KMS-11 (cell line): ENCODE data around the gene RYR2.

Experiments
- H2AFZ ChIP-seq: fragments of 200-600 bp; sonication (generic); 2 replicates; pipeline ENCODE4 v1.6.1; 2016; ENCODE audit warnings: antibody characterized with exemption, mixed run types, low read depth
- H3K27ac ChIP-seq: fragments of 200-600 bp; sonication (generic); 2 replicates; pipeline ENCODE4 v1.6.1; 2016; ENCODE audit warnings: mild to moderate bottlenecking, mixed run types
- H3K27me3 ChIP-seq: fragments of 200-600 bp; sonication (generic); 2 replicates; pipeline ENCODE4 v1.6.1; 2017; ENCODE audit warnings: mild to moderate bottlenecking, low read depth, mixed run types, moderate library complexity; ENCODE audit not compliant: insufficient read depth
- H3K36me3 ChIP-seq: fragments of 200-600 bp; sonication (generic); 2 replicates; pipeline ENCODE4 v1.6.1; 2017; ENCODE audit warnings: mild to moderate bottlenecking, mixed run types; ENCODE audit not compliant: insufficient read depth
- H3K4me1 ChIP-seq: fragments of 200-600 bp; sonication (generic); 2 replicates; pipeline ENCODE4 v1.6.1; 2016; ENCODE audit warnings: mild to moderate bottlenecking, low read depth, mixed run types; ENCODE audit not compliant: poor library complexity, severe bottlenecking
- H3K4me2 ChIP-seq: fragments of 200-600 bp; sonication (generic); 2 replicates; pipeline ENCODE4 v1.7.0; 2016; ENCODE audit warnings: mild to moderate bottlenecking, mixed run types
- H3K4me3 ChIP-seq: fragments of 200-600 bp; sonication (generic); IDR thresholded peaks from 2 replicates; pipeline ENCODE4 v1.6.1; 2017; ENCODE audit warnings: low read depth, low read length, mixed read lengths; ENCODE audit not compliant: insufficient read depth
- H3K79me2 ChIP-seq: fragments of 200-600 bp; sonication (generic); 2 replicates; pipeline ENCODE4 v1.6.1; 2016; ENCODE audit warnings: low read depth, mixed run types; ENCODE audit not compliant: insufficient read depth
- H3K9ac ChIP-seq: fragments of 200-600 bp; sonication (generic); 2 replicates; pipeline ENCODE4 v1.6.1; 2016; ENCODE audit warnings: mild to moderate bottlenecking, mixed run types
- H4K20me1 ChIP-seq: fragments of 200-600 bp; sonication (generic); 2 replicates; pipeline ENCODE4 v1.6.1; 2016; ENCODE audit warnings: mild to moderate bottlenecking, mixed run types; ENCODE audit not compliant: insufficient read depth
- TF ChIP-seq, protein P1 (sequence below): fragments of 200-600 bp; sonication (generic); conservative IDR thresholded peaks from 2 replicates; pipeline ENCODE4 v1.6.1; 2017; ENCODE audit warnings: low read depth, mild to moderate bottlenecking, antibody characterized with exemption, low read length, moderate library complexity, mixed read lengths

The RYR2 gene

DNA sequence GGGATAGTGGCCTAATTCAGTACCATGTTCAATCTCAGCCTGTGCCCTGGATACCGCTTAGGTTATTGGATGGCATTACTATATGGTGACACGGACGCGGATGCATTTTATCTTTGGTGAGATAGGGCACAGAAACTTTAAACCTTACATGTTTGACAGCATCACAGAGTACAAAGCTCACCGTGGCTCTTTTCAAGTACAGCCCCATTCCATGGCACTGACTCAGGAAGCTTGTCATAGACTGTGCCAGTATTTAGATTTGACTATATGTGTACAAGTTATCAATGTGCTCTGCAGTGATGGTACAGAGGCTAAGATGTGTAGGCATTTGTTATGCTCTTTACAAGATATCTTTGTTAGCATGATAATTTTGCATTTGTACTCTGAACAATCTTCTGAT lies 169.0 kb downstream of the RYR2 start:
- TF ChIP-seq, protein P1, sequence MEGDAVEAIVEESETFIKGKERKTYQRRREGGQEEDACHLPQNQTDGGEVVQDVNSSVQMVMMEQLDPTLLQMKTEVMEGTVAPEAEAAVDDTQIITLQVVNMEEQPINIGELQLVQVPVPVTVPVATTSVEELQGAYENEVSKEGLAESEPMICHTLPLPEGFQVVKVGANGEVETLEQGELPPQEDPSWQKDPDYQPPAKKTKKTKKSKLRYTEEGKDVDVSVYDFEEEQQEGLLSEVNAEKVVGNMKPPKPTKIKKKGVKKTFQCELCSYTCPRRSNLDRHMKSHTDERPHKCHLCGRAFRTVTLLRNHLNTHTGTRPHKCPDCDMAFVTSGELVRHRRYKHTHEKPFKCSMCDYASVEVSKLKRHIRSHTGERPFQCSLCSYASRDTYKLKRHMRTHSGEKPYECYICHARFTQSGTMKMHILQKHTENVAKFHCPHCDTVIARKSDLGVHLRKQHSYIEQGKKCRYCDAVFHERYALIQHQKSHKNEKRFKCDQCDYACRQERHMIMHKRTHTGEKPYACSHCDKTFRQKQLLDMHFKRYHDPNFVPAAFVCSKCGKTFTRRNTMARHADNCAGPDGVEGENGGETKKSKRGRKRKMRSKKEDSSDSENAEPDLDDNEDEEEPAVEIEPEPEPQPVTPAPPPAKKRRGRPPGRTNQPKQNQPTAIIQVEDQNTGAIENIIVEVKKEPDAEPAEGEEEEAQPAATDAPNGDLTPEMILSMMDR, result no peak
- no peak overlapping the region for H3K9ac ChIP-seq
- no peak overlapping the region for H3K4me3 ChIP-seq
- no peak overlapping the region for H2AFZ ChIP-seq
- no peak overlapping the region for H3K27ac ChIP-seq
- no peaks in the 10 kb centered on the region for H3K79me2 ChIP-seq
- no peaks in the 10 kb centered on the region for H3K36me3 ChIP-seq
- no peaks in the 10 kb centered on the region for H3K27me3 ChIP-seq
- H3K4me2 ChIP-seq, result no peak overlapping the region
- no peaks in the 10 kb centered on the region for H3K4me1 ChIP-seq
- H4K20me1 ChIP-seq, result no peaks in the 10 kb centered on the region

DNA sequence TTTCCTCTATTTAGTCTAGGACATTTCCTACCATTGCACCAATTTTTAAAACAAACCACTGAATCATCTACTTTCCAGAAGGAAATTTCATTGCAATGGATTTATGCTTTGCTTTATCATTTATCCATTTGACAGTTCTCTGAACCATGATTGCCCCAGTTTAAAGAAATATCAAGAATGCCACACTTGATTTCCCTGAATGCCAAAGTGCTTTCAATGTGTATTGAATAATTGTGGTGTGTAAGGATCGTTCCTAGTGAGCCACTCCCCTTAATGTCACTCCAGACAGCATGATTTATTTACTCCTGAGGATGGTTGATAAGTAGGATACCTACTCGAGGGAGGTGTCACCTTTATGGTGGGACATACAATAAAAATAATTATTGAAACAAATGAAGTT lies 169.6 kb downstream of the RYR2 start:
- no peak overlapping the region for H3K27ac ChIP-seq
- TF ChIP-seq, protein P1, result no peak
- H3K4me2 ChIP-seq, result no peak overlapping the region
- no peaks in the 10 kb centered on the region for H3K36me3 ChIP-seq
- H4K20me1 ChIP-seq, result no peaks in the 10 kb centered on the region
- H2AFZ ChIP-seq, result no peak overlapping the region
- H3K4me1 ChIP-seq, result no peaks in the 10 kb centered on the region
- H3K79me2 ChIP-seq, result no peaks in the 10 kb centered on the region
- no peaks in the 10 kb centered on the region for H3K27me3 ChIP-seq
- no peak overlapping the region for H3K4me3 ChIP-seq
- no peak overlapping the region for H3K9ac ChIP-seq

DNA sequence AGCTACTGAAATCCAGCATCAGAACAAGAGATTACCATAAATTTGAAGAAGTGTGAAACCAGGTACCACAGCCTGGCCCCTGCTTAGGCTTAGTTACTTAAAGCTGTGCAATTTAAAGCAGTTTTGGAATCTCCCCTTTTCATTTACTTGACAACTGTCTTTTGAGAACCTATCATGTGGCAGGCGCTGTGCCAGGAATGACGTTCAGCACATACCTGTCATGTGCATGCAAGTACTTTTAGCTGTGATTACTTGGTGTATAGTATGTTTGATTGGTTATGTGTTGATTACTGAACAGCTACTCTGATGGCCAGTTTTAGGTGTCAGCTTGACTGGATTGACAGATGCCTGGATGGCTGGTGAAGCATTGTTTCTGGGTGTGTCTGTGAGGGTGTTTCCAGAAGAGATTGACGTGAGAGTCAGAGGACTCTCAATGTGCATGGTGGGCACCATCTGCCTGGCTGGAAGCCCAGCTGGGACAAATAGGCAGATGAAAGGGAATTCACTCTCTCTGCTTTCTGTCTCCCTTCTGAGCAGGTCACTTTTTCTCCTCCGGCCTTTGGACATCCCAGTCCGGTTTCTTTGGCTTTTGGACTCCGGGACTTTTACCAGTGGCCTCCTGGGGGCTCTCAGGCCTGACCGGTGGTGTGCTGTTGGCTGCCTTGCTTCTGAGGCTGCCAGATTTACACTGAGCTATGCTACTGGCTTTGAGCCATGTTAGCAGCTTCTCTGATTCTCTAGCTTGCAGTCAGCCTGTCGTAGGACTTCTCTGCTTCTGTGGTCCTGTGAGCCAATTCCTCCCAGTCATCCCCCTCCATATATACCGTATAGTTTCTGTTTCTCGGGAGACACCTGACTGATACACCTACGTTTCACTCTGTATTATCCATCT lies 178.0 kb downstream of the RYR2 start:
- Histone ChIP-seq H3K36me3 (no peaks in the 10 kb centered on the region), H4K20me1 (no peaks in the 10 kb centered on the region), H3K9ac (no peak overlapping the region), H2AFZ (no peak overlapping the region), H3K79me2 (no peaks in the 10 kb centered on the region), H3K27ac (no peak overlapping the region), H3K4me1 (no peaks in the 10 kb centered on the region), H3K27me3 (no peaks in the 10 kb centered on the region), H3K4me2 (no peak overlapping the region), H3K4me3 (no peak overlapping the region)
- TF ChIP-seq, protein P1, result no peak

DNA sequence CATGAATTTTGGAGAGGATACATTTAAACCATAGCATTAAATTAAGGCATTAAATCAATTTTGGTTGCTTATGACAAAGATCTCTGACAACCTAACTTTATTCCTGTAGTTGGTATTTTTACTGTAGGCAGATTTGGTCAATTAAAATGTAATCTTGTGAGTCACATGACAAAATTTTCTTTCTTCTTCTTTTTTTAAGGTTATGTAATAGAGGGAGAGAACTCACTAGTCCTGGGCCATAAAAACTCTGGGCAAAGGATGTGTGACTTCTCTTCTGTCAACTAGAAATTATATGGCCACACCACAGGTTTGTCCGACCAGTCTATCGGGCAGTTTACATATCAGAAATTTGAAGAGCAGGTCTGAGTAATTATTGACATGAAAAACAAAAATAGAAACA lies 181.4 kb downstream of the RYR2 start:
- Histone ChIP-seq H4K20me1 (no peaks in the 10 kb centered on the region), H2AFZ (no peak overlapping the region), H3K36me3 (no peaks in the 10 kb centered on the region), H3K79me2 (no peaks in the 10 kb centered on the region), H3K4me2 (no peak overlapping the region), H3K27ac (no peak overlapping the region), H3K4me1 (no peaks in the 10 kb centered on the region), H3K27me3 (no peaks in the 10 kb centered on the region), H3K4me3 (no peak overlapping the region), H3K9ac (no peak overlapping the region)
- TF ChIP-seq, protein P1, result no peak
